NCI-H1436 treated with DMSO at 0.1 percent for 48 hours (cell line): ENCODE measurements around the gene PREP.
"Not testable (repeated sequence)": the region's sequence is repeated elsewhere in the genome, so short reads cannot be mapped to it uniquely, and the experiment has no call there.

Source experiments
- DNase-seq: peaks from one replicate; lab custom pipeline; 2025; lab: John Stamatoyannopoulos, UW

Gene PREP

GRCh38 chr6:105344881-105345370 is 58.0 kb downstream of the PREP start:
- DNase-seq: no peak

- DNase-seq: not testable (repeated sequence)
Measured at GRCh38 chr6:105338350-105338983, 64.4 kb downstream of the PREP start.

- DNase-seq: no peak
Measured at GRCh38 chr6:105336986-105337385, 65.9 kb downstream of the PREP start.

GRCh38 chr6:105332576-105332975 is 70.3 kb downstream of the PREP start:
- no peak for DNase-seq

- no peak for DNase-seq
Measured at GRCh38 chr6:105331927-105332326, 71.0 kb downstream of the PREP start.

GRCh38 chr6:105330913-105331312 is 72.0 kb downstream of the PREP start:
- DNase-seq: no peak

GRCh38 chr6:105330364-105330763 is 72.5 kb downstream of the PREP start:
- no peak for DNase-seq

GRCh38 chr6:105326833-105327770 is 75.8 kb downstream of the PREP start:
- no peak for DNase-seq

GRCh38 chr6:105326216-105326615 is 76.7 kb downstream of the PREP start:
- DNase-seq: peak; percentile 61

GRCh38 chr6:105324386-105324950 is 78.4 kb downstream of the PREP start:
- peak; percentile 34 for DNase-seq

GRCh38 chr6:105322499-105323225 is 80.2 kb downstream of the PREP start:
- peak; percentile 36 for DNase-seq

GRCh38 chr6:105321728-105322127 is 81.2 kb downstream of the PREP start:
- DNase-seq: no peak

GRCh38 chr6:105321207-105321606 is 81.7 kb downstream of the PREP start:
- no peak for DNase-seq

- no peak for DNase-seq
Measured at GRCh38 chr6:105320765-105321164, 82.1 kb downstream of the PREP start.

GRCh38 chr6:105320271-105320670 is 82.6 kb downstream of the PREP start:
- no peak for DNase-seq

GRCh38 chr6:105319331-105319730 is 83.6 kb downstream of the PREP start:
- no peak for DNase-seq

- DNase-seq: no peak
Measured at GRCh38 chr6:105318660-105319059, 84.2 kb downstream of the PREP start.

- DNase-seq: no peak
Measured at GRCh38 chr6:105317607-105318533, 85.0 kb downstream of the PREP start.

GRCh38 chr6:105313211-105313610 is 89.7 kb downstream of the PREP start:
- no peak for DNase-seq

- no peak for DNase-seq
Measured at GRCh38 chr6:105310947-105311346, 91.9 kb downstream of the PREP start.

- DNase-seq: no peak
Measured at GRCh38 chr6:105310371-105310770, 92.5 kb downstream of the PREP start.
